Spleen (tissue), 11 donors: Measurements from ENCODE around the gene MUC5B. TPM values are rescaled to one million over a fixed set of nuclear protein-coding genes. Genes with fewer than 3 reads are reported as not detected.
A peak's percentile ranks its signal among the peaks of the same experiment; 100 is the strongest.

Experiments
- DNase-seq: peaks from one replicate; pipeline ENCODE4 v3.0.0-alpha.2; 2020
- H3K27ac ChIP-seq, 8 donors: fragments of 200-600 bp; sonication (generic) in 7 of 8; 1 replicate in 4 of 8; 2 replicates in 4 of 8; pipeline versions ENCODE4 v1.5.0 to v1.8.0; 2016 to 2021; ENCODE audit warnings: inconsistent platforms in 4 of 8, mild to moderate bottlenecking in 4 of 8, moderate library complexity in 1 of 8
- H3K27me3 ChIP-seq, 7 donors: fragments of 200-600 bp; sonication (generic) in 6 of 7; replicated peaks in 1 of 7; 1 replicate in 4 of 7; 2 replicates in 3 of 7; pipeline versions ENCODE4 v1.5.0 to v1.8.0; 2016 to 2021; ENCODE audit warnings: inconsistent platforms in 3 of 7, mild to moderate bottlenecking in 1 of 7
- H3K36me3 ChIP-seq, 6 donors: fragments of 200-600 bp; sonication (generic) in 5 of 6; 1 replicate in 4 of 6; 2 replicates in 2 of 6; pipeline versions ENCODE4 v1.5.0 to v1.8.0; 2016 to 2021; ENCODE audit warnings: inconsistent platforms in 2 of 6
- H3K4me1 ChIP-seq, 6 donors: fragments of 200-600 bp; sonication (generic) in 5 of 6; 1 replicate in 3 of 6; 2 replicates in 3 of 6; pipeline versions ENCODE4 v1.5.0 to v1.8.0; 2016 to 2021; ENCODE audit warnings: inconsistent platforms in 3 of 6
- H3K4me3 ChIP-seq, 8 donors: fragments of 200-600 bp; sonication (generic) in 7 of 8; 1 replicate in 4 of 8; 2 replicates in 4 of 8; pipeline versions ENCODE4 v1.5.0 to v1.8.0; 2016 to 2021; ENCODE audit warnings: inconsistent platforms in 4 of 8, mild to moderate bottlenecking in 4 of 8, moderate library complexity in 2 of 8
- H3K9me3 ChIP-seq, 8 donors: fragments of 200-600 bp; sonication (generic) in 7 of 8; 1 replicate in 4 of 8; 2 replicates in 4 of 8; pipeline versions ENCODE4 v1.5.0 to v1.8.0; 2016 to 2021; ENCODE audit warnings: inconsistent platforms in 4 of 8
- POLR2A ChIP-seq, 3 donors: fragments of 450-650 bp; IDR thresholded peaks; one replicate each; pipeline ENCODE4 v1.5.1; 2017; ENCODE audit warnings: antibody characterized with exemption in 3 of 3, mild to moderate bottlenecking in 1 of 3
- POLR2AphosphoS5 ChIP-seq, 3 donors: sonication (generic); formaldehyde crosslinking; IDR thresholded peaks; one replicate each; pipeline ENCODE4 v1.5.1; 2017; ENCODE audit warnings: antibody characterized with exemption in 3 of 3
- WGBS, 5 donors: extraction: QIAGEN DNeasy Blood & Tissue Kit in 3 of 5; methylation state at CpG; one replicate each; pipeline versions ENCODE4 v1.1.5 to v1.1.7; 2013 to 2018; 5-methylcytosine and 5-hydroxymethylcytosine counted together
- intact Hi-C: fragments of 100-400 bp; cut with DNase I; formaldehyde crosslinking; loops from one replicate; pipeline ENCODE4 v1.15.0; 2023; ENCODE audit warnings: low total_unique reads
- polyA plus RNA-seq, 3 donors: library from polyadenylated mRNA; stranded (reverse); fragments of 200-250 nt; gene quantifications; one replicate each; pipeline ENCODE4 v1.2.1, GENCODE V29; 2013
- total RNA-seq, 7 donors: library from RNA; depleted of rRNA in 3 of 7; stranded (reverse); fragments of >200 nt in 3 of 7; fragmentation: NEBNext Ultra II Directional in 4 of 7; extraction: Animal tissue kit (Norgen Biotek cat#: 25700) in 4 of 7; gene quantifications; one replicate each; pipeline versions ENCODE4 v1.1.0 to v1.2.1, GENCODE V29; 2016 to 2021
- TF ChIP-seq, protein P1 (sequence below), 11 experiments: fragments of 200-600 bp in 7 of 11; fragments of 450-650 bp in 4 of 11; sonication (generic) in 4 of 11; IDR thresholded peaks in 8 of 11; conservative IDR thresholded peaks in 3 of 11; 1 replicate in 7 of 11; 2 replicates in 4 of 11; pipeline versions ENCODE4 v1.4.0 to v1.8.0; 2016 to 2021; ENCODE audit warnings: antibody characterized with exemption in 11 of 11, inconsistent platforms in 4 of 11, mild to moderate bottlenecking in 1 of 11
- donor health status: healthy with polysubstance abuse.
- donor health status: DM: no; HTN: no; CAD: no; lungs with moderate emphysema.
- donor health status: DM: no; HTN: no; CAD: no.
- donor health status: Bipolar disorder and iron deficiency.
- donor health status: healthy.
- donor health status: DM: no; HTN: no; CAD: no.
- donor health status: DM: yes; HTN: yes; CAD: no.

Gene MUC5B
- total and polyA plus RNA-seq, 10 donors: under 0.01 to 0.09 (median under 0.01) TPM; not detected in 7

DNA sequence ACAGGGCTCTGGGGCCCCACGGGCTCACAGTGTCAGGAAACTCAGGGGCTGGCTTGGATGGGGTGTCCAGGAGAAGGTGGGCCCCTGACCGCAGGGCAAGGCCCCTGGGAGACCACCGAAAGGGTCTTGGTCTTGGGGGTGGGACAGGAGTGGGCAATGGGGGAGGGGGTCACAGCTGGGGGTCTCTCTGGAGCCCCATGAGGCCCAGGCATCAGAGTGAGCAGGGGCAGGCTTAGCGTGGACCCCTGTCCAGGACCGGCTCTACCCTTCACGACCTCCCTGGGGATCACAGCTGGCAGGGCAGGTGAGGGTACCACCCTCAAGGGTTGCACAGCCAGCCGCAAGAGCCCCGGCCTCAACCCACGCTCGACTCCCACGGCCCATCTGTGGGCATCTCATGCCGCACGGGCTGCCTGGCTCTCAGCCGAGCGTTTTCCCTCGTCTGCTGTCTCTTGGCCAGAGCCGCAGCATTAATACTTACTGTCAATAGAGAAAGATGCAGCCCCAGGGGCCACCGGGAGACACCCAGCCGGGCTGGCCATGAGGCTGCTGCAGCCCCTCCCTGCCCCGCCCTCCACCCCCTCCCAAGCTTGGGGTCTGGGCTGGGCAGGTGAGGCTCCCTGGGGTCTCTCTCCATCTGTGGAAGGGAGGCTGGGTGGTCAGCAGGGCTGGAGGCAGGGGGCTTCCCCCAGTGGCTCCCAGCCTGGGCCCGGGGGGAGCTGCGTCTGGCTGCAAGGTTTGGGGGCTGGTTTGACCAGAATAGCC lies 662 bp downstream of the MUC5B start:
- Histone ChIP-seq H3K27me3 (peaks cover 0 to 100% (median 28%) of the 10 kb centered on the region in 7 donors), H3K36me3 (no peaks in the 10 kb centered on the region), H3K27ac (no peak overlapping the region), H3K4me1 (peaks cover 0 to 17% (median 6%) of the 10 kb centered on the region in 6 donors), H3K9me3 (no peaks in the 10 kb centered on the region), H3K4me3 (no peak overlapping the region)
- 70 to 81% (median 76%) methylated on average over 15 to 22 of the region's 22 CpGs for WGBS, 5 donors
- DNase-seq: peak; percentile 61
- TF ChIP-seq POLR2AphosphoS5 (IDR thresholded peaks at IDR 0.05): no peak
- TF ChIP-seq, protein P1, sequence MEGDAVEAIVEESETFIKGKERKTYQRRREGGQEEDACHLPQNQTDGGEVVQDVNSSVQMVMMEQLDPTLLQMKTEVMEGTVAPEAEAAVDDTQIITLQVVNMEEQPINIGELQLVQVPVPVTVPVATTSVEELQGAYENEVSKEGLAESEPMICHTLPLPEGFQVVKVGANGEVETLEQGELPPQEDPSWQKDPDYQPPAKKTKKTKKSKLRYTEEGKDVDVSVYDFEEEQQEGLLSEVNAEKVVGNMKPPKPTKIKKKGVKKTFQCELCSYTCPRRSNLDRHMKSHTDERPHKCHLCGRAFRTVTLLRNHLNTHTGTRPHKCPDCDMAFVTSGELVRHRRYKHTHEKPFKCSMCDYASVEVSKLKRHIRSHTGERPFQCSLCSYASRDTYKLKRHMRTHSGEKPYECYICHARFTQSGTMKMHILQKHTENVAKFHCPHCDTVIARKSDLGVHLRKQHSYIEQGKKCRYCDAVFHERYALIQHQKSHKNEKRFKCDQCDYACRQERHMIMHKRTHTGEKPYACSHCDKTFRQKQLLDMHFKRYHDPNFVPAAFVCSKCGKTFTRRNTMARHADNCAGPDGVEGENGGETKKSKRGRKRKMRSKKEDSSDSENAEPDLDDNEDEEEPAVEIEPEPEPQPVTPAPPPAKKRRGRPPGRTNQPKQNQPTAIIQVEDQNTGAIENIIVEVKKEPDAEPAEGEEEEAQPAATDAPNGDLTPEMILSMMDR (IDR thresholded peaks at IDR 0.05 in 8 of 11, conservative IDR thresholded peaks at IDR 0.05 in 3 of 11): no peak
- TF ChIP-seq POLR2A (IDR thresholded peaks at IDR 0.05): no peak
- intact Hi-C loops: no loop called here

DNA sequence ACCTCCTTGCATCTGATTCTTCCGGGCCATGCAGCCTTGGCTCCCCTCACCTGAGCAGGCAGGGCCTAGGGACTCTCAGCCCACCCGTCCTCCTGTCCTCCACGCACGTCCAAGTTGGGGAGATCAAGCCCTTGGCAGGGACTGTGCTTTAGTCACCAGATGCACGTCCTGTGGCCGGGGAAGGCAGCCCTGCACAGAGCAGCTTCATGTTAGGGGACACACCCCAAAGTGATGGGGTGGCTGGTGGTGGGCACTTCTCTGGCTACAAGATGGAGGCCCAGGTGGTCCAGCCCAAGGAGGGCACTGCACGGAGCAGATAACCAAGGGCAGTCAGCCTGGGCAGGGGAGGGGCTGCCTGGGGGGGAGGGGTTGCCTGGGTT lies 1.2 kb downstream of the MUC5B start:
- TF ChIP-seq POLR2AphosphoS5 (IDR thresholded peaks at IDR 0.05) (no peak), POLR2A (IDR thresholded peaks at IDR 0.05) (no peak)
- TF ChIP-seq, protein P1 (IDR thresholded peaks at IDR 0.05 in 8 of 11, conservative IDR thresholded peaks at IDR 0.05 in 3 of 11): no peak
- 60 to 78% (median 64%) methylated on average over 4 to 7 of the region's 7 CpGs for WGBS, 5 donors
- peaks cover 0 to 17% (median 6%) of the 10 kb centered on the region in 6 donors for H3K4me1 ChIP-seq
- DNase-seq: peak; percentile 47
- H3K4me3 ChIP-seq: no peak overlapping the region
- peaks cover 0 to 100% (median 26%) of the 10 kb centered on the region in 7 donors for H3K27me3 ChIP-seq
- H3K9me3 ChIP-seq: no peaks in the 10 kb centered on the region
- H3K36me3 ChIP-seq: no peaks in the 10 kb centered on the region
- no peak overlapping the region for H3K27ac ChIP-seq
- intact Hi-C loops: no loop called here

DNA sequence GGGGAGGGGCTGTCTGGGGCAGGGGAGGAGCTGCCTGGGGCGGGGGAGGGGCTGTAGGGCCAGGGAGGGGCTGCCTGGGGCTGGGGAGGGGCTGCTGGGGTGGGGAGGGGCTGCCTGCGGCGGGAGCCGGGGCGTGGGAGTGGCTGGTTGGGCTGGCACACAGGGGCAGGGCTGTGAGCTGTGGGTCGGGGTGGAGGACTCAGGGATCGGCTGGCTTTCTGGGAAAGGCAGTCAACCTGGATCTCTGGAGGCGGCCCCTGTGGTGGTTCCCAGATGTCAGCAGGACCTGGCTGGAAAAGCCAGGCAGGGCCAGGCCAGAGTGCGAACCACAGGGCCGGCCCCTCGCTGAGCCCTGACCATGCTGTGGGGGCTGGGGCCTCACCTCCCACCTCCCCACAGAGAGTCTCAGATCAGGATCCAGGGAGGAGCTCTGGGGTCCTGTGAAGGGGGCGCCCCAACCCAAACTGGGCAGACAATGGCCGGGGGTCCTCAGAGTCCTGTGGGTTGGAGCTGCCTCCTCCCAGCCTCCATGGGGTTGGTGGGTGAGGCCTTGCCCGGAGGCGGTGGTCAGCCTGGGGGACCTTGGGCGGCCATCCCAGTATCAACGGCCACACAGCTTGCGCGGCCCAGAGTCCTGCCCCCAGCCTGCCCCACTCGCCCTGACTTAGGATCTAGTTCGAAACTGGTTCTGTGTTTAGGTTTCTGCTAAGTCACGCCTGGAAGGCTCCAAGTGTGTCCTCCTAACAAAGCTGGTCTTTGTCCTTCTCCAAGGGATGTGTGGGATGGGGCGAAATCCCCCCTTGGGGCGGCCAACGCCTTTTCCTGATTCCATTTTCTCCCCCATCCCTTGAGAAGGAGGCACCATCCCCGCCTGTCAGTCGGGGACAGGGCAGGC lies 1.9 kb downstream of the MUC5B start:
- TF ChIP-seq, protein P1 (IDR thresholded peaks at IDR 0.05 in 8 of 11, conservative IDR thresholded peaks at IDR 0.05 in 3 of 11): no peak
- TF ChIP-seq POLR2AphosphoS5 (IDR thresholded peaks at IDR 0.05): no peak
- no peak for TF ChIP-seq POLR2A (IDR thresholded peaks at IDR 0.05)
- WGBS, 5 donors: 70 to 73% (median 71%) methylated on average over 24 to 27 of the region's 27 CpGs
- H3K27me3 ChIP-seq: peaks cover 0 to 100% (median 23%) of the 10 kb centered on the region in 7 donors

More for the DNA sequence above, 1.9 kb downstream of the MUC5B start:
- DNase-seq: peak; percentile 63
- Histone ChIP-seq H3K36me3 (no peaks in the 10 kb centered on the region), H3K27ac (no peak overlapping the region), H3K4me3 (no peak overlapping the region), H3K4me1 (peaks cover 0 to 15% (median 3%) of the 10 kb centered on the region in 6 donors), H3K9me3 (no peaks in the 10 kb centered on the region)
- intact Hi-C loops: no loop called here
